Heart left ventricle (tissue), 16 donors: ENCODE data around the gene PFKFB2. TPM values are rescaled to one million over a fixed set of nuclear protein-coding genes. Genes with fewer than 3 reads are reported as not detected.

Source experiments
- ATAC-seq, 4 donors: fragments of 200-7000 bp; cut with Tn5 transposase; one replicate each; pipeline ENCODE4 v1.9.1; 2020 to 2022; ENCODE audit warnings: moderate library complexity in 4 of 4, mild to moderate bottlenecking in 3 of 4, moderate number of reproducible peaks in 1 of 4
- DNase-seq, 5 donors: peaks; one replicate each; pipeline ENCODE4 v3.0.0-alpha.2; 2020
- H3K27ac ChIP-seq, 12 donors: fragments of 200-600 bp; sonication (generic) in 4 of 12; one replicate each; pipeline versions ENCODE4 v1.5.0 to v1.8.0; 2016 to 2022; ENCODE audit warnings: mild to moderate bottlenecking in 2 of 12
- H3K27me3 ChIP-seq, 9 donors: fragments of 200-600 bp; sonication (generic) in 2 of 9; one replicate each; pipeline versions ENCODE4 v1.5.1 to v1.8.0; 2016 to 2022; ENCODE audit warnings: mild to moderate bottlenecking in 3 of 9
- H3K36me3 ChIP-seq, 9 donors: fragments of 200-600 bp; sonication (generic) in 2 of 9; one replicate each; pipeline versions ENCODE4 v1.5.0 to v1.8.0; 2018 to 2022; ENCODE audit warnings: mild to moderate bottlenecking in 2 of 9
- H3K4me1 ChIP-seq, 12 donors: fragments of 200-600 bp; sonication (generic) in 4 of 12; one replicate each; pipeline versions ENCODE4 v1.5.0 to v1.8.0; 2016 to 2022; ENCODE audit warnings: mild to moderate bottlenecking in 3 of 12
- H3K4me3 ChIP-seq, 12 donors: fragments of 200-600 bp; sonication (generic) in 4 of 12; one replicate each; pipeline versions ENCODE4 v1.5.0 to v1.8.0; 2017 to 2022; ENCODE audit warnings: mild to moderate bottlenecking in 9 of 12, moderate library complexity in 4 of 12
- H3K9me3 ChIP-seq, 12 donors: fragments of 200-600 bp; sonication (generic) in 4 of 12; one replicate each; pipeline versions ENCODE4 v1.5.0 to v1.8.0; 2016 to 2022; ENCODE audit warnings: mild to moderate bottlenecking in 1 of 12
- POLR2A ChIP-seq, 2 donors: fragments of 450-650 bp; IDR thresholded peaks; one replicate each; pipeline ENCODE4 v1.6.1; 2017; ENCODE audit warnings: antibody characterized with exemption in 2 of 2, mild to moderate bottlenecking in 2 of 2, moderate library complexity in 2 of 2
- whole genome bisulfite sequencing, 4 donors: extraction: QIAGEN DNeasy Blood & Tissue Kit in 2 of 4; methylation state at CpG; one replicate each; pipeline versions ENCODE4 v1.1.5 to v1.1.7; 2013 to 2018; 5-methylcytosine and 5-hydroxymethylcytosine counted together
- intact Hi-C, 10 donors: fragments of 100-400 bp; cut with DNase I; formaldehyde crosslinking; loops; one replicate each; pipeline versions ENCODE4 v1.11.1 to v1.14.2; 2022
- polyA plus RNA-seq, 2 donors: library from polyadenylated mRNA; stranded (reverse); fragments of 200-250 nt; gene quantifications; one replicate each; pipeline ENCODE4 v1.2.3, GENCODE V29; 2013
- total RNA-seq, 9 donors: library from RNA; depleted of rRNA in 2 of 9; stranded (reverse); fragments of >200 nt in 2 of 9; fragmentation: NEBNext Ultra II Directional in 3 of 9; extraction: Animal tissue kit (Norgen Biotek cat#: 25700) in 3 of 9; gene quantifications; one replicate each; pipeline versions ENCODE4 v1.1.0 to v1.2.4, GENCODE V29; 2016 to 2023
- TF ChIP-seq, protein P1 (sequence below), 12 donors: fragments of 200-600 bp; sonication (generic) in 4 of 12; IDR thresholded peaks; one replicate each; pipeline versions ENCODE4 v1.5.0 to v1.8.0; 2018 to 2022; ENCODE audit warnings: antibody characterized with exemption in 12 of 12, mild to moderate bottlenecking in 5 of 12
- donor health status: ischemic (EF 13 %, LVEDD 7.1; RV severe dilation, severe dysfunction).
- donor health status: healthy with polysubstance abuse.
- donor health status: DM: no; HTN: yes; CAD: no.
- donor health status: DM: no; HTN: no; CAD: no.
- donor health status: ischemic (EF 25% LVEDD 6.9; RV normal size, moderate dysfunction).
- donor health status: ischemic (EF 25% LVEDD 5.7; RV mildly dilated, moderate dysfunction).
- donor health status: healthy.
- donor health status: DM: yes; HTN: yes; CAD: no.
- donor health status: ischemic (EF 35%, LVEDD 5.7; RV mildly dilated, moderate dysfunction).
- donor health status: nonischemic (EF 11% LVEDD 7.7; RV severe dilation, severe dysfunction).
- donor health status: DM: yes; HTN: yes; CAD: no.
- donor health status: PGD.
- donor health status: ischemic (EF 29% LVEDD 5.4; RV normal size, mild dysfunction).
- donor health status: nonischemic (EF 23%, LVEDD 6.1; RV moderate dilation, normal function).

PFKFB2 gene
- total and polyA plus RNA-seq, 11 donors = 16.0 to 130 (median 58.7) TPM

DNA sequence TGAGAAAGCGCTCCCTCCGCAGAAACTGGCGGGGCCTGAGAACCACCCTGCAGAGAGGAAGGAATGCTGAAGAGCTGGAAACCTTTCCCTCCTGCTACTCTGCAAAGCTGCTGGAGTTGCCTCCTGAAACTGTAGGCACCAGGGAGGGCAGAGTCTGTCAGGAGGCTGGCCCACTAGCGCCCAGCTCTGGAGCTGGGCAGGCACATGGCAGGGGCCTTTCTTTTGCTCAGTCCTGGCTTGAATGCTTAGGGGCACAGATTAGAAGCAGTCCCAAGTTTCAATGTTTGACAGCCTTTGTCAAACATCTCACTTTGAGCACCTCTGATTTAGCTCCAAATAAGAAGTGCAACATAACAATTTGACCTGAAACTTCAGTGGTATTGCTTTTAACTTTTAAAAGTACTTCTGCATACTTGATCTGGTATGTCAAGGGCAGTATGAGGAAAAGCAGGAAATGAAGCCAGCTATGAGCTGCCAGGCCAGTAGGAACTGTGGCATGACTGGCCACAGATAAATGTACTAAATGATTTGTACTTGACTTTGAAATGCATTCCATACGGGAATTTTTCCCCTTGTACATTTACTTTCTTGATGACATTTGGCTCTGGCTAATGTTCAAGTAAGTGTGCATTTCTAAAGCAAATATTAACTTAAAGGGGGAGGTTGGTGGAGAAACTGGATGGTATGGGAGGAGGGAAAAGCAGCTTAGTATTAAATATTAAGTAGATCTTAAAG is 27.8 kb upstream of the PFKFB2 start:
- WGBS, 4 donors = 20 to 31% (median 23%) methylated on average over 5 of the region's 5 CpGs
- Histone ChIP-seq H3K27me3 (no peaks in the 10 kb centered on the region), H3K36me3 (no peaks in the 10 kb centered on the region), H3K27ac (peak overlapping the region; percentile 75 to 97 (median 86)), H3K4me3 (peak overlapping the region in 1 of 12 donors; percentile 2), H3K9me3 (no peaks in the 10 kb centered on the region), H3K4me1 (peaks cover 0 to 46% (median 31%) of the 10 kb centered on the region in 12 donors)
- intact Hi-C loops = no loop called here
- DNase-seq (peak in 3 of 5 donors; percentile 19 to 57 (median 46)), ATAC-seq (peak; percentile 65 to 81 (median 66))
- TF ChIP-seq, protein P1, sequence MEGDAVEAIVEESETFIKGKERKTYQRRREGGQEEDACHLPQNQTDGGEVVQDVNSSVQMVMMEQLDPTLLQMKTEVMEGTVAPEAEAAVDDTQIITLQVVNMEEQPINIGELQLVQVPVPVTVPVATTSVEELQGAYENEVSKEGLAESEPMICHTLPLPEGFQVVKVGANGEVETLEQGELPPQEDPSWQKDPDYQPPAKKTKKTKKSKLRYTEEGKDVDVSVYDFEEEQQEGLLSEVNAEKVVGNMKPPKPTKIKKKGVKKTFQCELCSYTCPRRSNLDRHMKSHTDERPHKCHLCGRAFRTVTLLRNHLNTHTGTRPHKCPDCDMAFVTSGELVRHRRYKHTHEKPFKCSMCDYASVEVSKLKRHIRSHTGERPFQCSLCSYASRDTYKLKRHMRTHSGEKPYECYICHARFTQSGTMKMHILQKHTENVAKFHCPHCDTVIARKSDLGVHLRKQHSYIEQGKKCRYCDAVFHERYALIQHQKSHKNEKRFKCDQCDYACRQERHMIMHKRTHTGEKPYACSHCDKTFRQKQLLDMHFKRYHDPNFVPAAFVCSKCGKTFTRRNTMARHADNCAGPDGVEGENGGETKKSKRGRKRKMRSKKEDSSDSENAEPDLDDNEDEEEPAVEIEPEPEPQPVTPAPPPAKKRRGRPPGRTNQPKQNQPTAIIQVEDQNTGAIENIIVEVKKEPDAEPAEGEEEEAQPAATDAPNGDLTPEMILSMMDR (IDR thresholded peaks at IDR 0.05) = no peak
- TF ChIP-seq POLR2A (IDR thresholded peaks at IDR 0.05) = no peak

DNA sequence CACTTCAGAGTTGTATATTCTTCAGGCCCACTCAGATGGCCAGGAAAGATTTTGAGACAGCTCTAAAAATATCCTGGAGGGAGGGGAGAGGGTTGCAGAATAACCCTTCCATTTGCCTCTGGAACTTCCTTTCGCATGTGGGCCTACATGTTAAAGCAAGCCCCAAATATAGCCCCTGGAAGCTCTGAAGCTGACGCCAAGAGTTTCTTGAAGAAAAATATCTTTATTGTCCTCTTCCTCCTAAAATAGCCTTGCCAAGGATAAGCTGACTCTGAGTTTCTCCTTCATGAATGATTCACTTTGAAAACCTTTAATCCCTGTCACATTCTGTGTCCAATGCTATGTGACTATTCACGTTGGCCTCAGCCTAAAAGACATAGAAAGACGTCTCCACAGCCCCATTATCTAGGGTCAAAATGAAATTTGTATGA is 27.0 kb upstream of the PFKFB2 start:
- 13 to 33% (median 30%) methylated on average over 4 of the region's 4 CpGs for WGBS, 4 donors
- Histone ChIP-seq H3K4me1 (peaks cover 0 to 46% (median 31%) of the 10 kb centered on the region in 12 donors), H3K36me3 (no peaks in the 10 kb centered on the region), H3K27ac (peak overlapping the region in 11 of 12 donors; percentile 75 to 97 (median 86)), H3K4me3 (peak overlapping the region in 1 of 12 donors; percentile 2), H3K9me3 (no peaks in the 10 kb centered on the region), H3K27me3 (no peaks in the 10 kb centered on the region)
- intact Hi-C loops = no loop called here
- ATAC-seq (no peak), DNase-seq (no peak)
- no peak for TF ChIP-seq POLR2A (IDR thresholded peaks at IDR 0.05)
- TF ChIP-seq, protein P1 (IDR thresholded peaks at IDR 0.05) = no peak

DNA sequence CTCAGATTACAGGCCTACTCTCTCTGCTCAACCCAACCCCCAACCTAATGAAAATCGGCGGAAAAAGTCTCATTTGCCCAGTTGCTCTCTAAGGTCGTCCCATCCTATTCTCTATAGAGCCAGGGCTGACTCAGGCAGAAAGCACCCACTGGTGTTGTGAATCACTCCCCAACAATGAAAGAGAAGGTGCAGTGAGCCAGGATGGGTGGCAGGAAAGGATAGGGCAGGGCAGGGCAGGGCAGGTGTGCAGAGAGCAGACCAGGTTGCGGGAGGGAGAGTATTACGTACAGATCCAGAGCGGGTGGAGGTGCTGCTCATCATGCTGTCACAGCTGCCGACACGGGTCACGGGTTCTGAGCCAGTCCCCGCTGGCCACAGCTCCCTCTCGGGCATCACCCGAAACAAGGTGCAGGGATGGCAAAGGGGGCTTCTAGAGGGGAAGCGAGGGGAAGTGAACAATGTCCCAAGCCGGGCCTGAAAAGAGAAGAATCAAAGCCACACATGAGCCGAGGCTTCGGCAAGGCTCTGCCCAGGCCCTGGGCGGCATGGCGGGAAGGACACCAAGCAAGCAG is 25.8 kb upstream of the PFKFB2 start:
- Histone ChIP-seq H3K4me1 (peaks cover 0 to 55% (median 31%) of the 10 kb centered on the region in 12 donors), H3K27ac (peak overlapping the region in 1 of 12 donors; percentile 95)
- intact Hi-C loops = no loop called here

DNA sequence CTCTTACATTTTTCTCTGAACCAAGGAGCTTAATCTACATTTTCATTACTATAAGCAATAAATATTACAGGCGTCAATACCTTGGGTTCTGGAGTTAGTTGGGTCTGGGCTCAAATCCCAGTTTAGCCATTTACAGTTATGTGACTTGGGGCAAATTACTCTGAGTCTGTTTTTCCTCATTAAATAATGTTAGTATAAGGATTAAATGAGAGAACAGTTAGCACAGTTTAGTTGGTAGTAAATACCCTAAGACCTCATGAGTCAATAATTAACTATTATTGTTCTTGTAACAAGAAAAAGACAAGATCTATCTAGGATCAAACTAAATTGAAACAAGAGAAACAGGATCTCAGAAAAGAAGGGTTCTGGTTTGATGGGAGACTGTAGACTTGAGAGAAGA is 25.2 kb upstream of the PFKFB2 start:
- no peak for DNase-seq
- no peak overlapping the region for H3K27ac ChIP-seq
- no peak overlapping the region for H3K4me3 ChIP-seq
- peaks cover 0 to 6% (median 0%) of the 10 kb centered on the region in 9 donors for H3K27me3 ChIP-seq
- no peaks in the 10 kb centered on the region for H3K36me3 ChIP-seq
- H3K9me3 ChIP-seq = no peaks in the 10 kb centered on the region
- H3K4me1 ChIP-seq = peaks cover 0 to 48% (median 31%) of the 10 kb centered on the region in 12 donors
- TF ChIP-seq, protein P1 (IDR thresholded peaks at IDR 0.05) = no peak
- TF ChIP-seq POLR2A (IDR thresholded peaks at IDR 0.05) = no peak
- intact Hi-C loops = no loop called here
- WGBS, 4 donors = 91 to 99% (median 94%) methylated on average over 1 of the region's 1 CpG
- no peak for ATAC-seq

More for the DNA sequence above, 25.8 kb upstream of the PFKFB2 start:
- ATAC-seq (no peak), DNase-seq (no peak)
- Histone ChIP-seq H3K36me3 (no peaks in the 10 kb centered on the region), H3K27me3 (peaks cover 0 to under 1% (median 0%) of the 10 kb centered on the region in 9 donors), H3K4me3 (no peak overlapping the region), H3K9me3 (no peaks in the 10 kb centered on the region)
- TF ChIP-seq, protein P1 (IDR thresholded peaks at IDR 0.05) = no peak
- no peak for TF ChIP-seq POLR2A (IDR thresholded peaks at IDR 0.05)
- WGBS, 4 donors = 91 to 96% (median 95%) methylated on average over 18 of the region's 18 CpGs
